SK-N-SH (cell line): ENCODE data around the gene KIF1A. TPM values are rescaled to one million over a fixed set of nuclear protein-coding genes. Genes with fewer than 3 reads are reported as not detected.

Experiments used
- CTCF ChIA-PET: fragments of 300-600, 350-600 bp; formaldehyde crosslinking; extraction: SDS; loops from one replicate; lab custom pipeline; 2021; lab: Yijun Ruan, JAX
- POLR2A ChIA-PET: fragments of 350-600 bp; sonication (Branson Sonifier 250); formaldehyde crosslinking; extraction: SDS; loops from one replicate; lab custom pipeline; 2020; ENCODE audit warnings: antibody characterized with exemption, inconsistent platforms; lab: Yijun Ruan, JAX
- DNase-seq: peaks from one replicate; pipeline ENCODE4 v3.0.0; 2012
- H2AFZ ChIP-seq: fragments of 200-600 bp; sonication (generic); 2 replicates; pipeline ENCODE4 v1.8.1; 2016; ENCODE audit warnings: antibody characterized with exemption, mild to moderate bottlenecking, low read depth
- H3F3A ChIP-seq: fragments of 200-600 bp; sonication (generic); replicated peaks from 2 replicates; pipeline ENCODE3; 2016; ENCODE audit warnings: antibody characterized with exemption, mild to moderate bottlenecking; ENCODE audit not compliant: insufficient read depth
- H3K27ac ChIP-seq, 2 experiments: fragments of 200-500 bp in 1 of 2; fragments of 200-600 bp in 1 of 2; sonication (Bioruptor generic) in 1 of 2; sonication (generic), shearing (Covaris generic) in 1 of 2; 2 replicates each; pipeline versions ENCODE4 v1.5.1 to v1.6.1; 2014 to 2016; ENCODE audit warnings: low read depth in 2 of 2, inconsistent platforms in 1 of 2, low read length in 1 of 2, mild to moderate bottlenecking in 1 of 2, mixed read lengths in 1 of 2
- H3K27me3 ChIP-seq: fragments of 200-600 bp; sonication (generic), shearing (Covaris generic); 2 replicates; pipeline ENCODE4 v1.6.1; 2016; ENCODE audit warnings: mixed run types; ENCODE audit not compliant: insufficient read depth
- H3K36me3 ChIP-seq, 2 experiments: fragments of 200-500 bp in 1 of 2; fragments of 200-600 bp in 1 of 2; sonication (Bioruptor generic) in 1 of 2; sonication (generic) in 1 of 2; replicated peaks in 1 of 2; 2 replicates each; pipeline versions ENCODE3 to v1.5.1; 2014 to 2016; ENCODE audit warnings: low read length in 1 of 2, mild to moderate bottlenecking in 1 of 2; ENCODE audit not compliant: insufficient read depth in 2 of 2, control insufficient read depth in 1 of 2
- H3K4me1 ChIP-seq, 2 experiments: fragments of 200-500 bp in 1 of 2; fragments of 200-600 bp in 1 of 2; sonication (Bioruptor generic) in 1 of 2; sonication (generic), shearing (Covaris generic) in 1 of 2; 2 replicates each; pipeline versions ENCODE4 v1.5.1 to v1.6.1; 2014 to 2016; ENCODE audit warnings: low read depth in 1 of 2, low read length in 1 of 2, mixed run types in 1 of 2; ENCODE audit not compliant: insufficient read depth in 2 of 2, control insufficient read depth in 1 of 2
- H3K4me2 ChIP-seq: fragments of 200-600 bp; sonication (generic), shearing (Covaris generic); 2 replicates; pipeline ENCODE4 v1.6.1; 2017; ENCODE audit warnings: mixed run types
- H3K4me3 ChIP-seq, 2 experiments: fragments of 200-500 bp in 1 of 2; fragments of 200-600 bp in 1 of 2; sonication (Bioruptor generic) in 1 of 2; sonication (generic), shearing (Covaris generic) in 1 of 2; 2 replicates each; pipeline versions ENCODE4 v1.5.1 to v1.8.1; 2014 to 2016; ENCODE audit warnings: low read depth in 2 of 2, inconsistent platforms in 1 of 2, low read length in 1 of 2, mild to moderate bottlenecking in 1 of 2, mixed read lengths in 1 of 2, moderate library complexity in 1 of 2
- H3K79me2 ChIP-seq: fragments of 200-600 bp; sonication (generic); 2 replicates; pipeline ENCODE4 v1.8.1; 2017; ENCODE audit warnings: mild to moderate bottlenecking; ENCODE audit not compliant: insufficient read depth
- H3K9ac ChIP-seq: fragments of 200-600 bp; sonication (generic); 2 replicates; pipeline ENCODE4 v1.6.1; 2017; ENCODE audit warnings: mixed run types
- H3K9me2 ChIP-seq: fragments of 200-600 bp; sonication (generic); 2 replicates; pipeline ENCODE4 v1.6.1; 2017; ENCODE audit warnings: mixed run types
- H3K9me3 ChIP-seq: fragments of 200-600 bp; sonication (generic); 2 replicates; pipeline ENCODE4 v1.6.1; 2017; ENCODE audit warnings: mixed run types, mild to moderate bottlenecking, moderate library complexity
- H4K20me1 ChIP-seq: fragments of 200-600 bp; sonication (generic); 2 replicates; pipeline ENCODE4 v1.6.1; 2017; ENCODE audit warnings: mild to moderate bottlenecking, mixed run types; ENCODE audit not compliant: insufficient read depth
- CHD2 ChIP-seq: fragments of 150-350 bp; IDR thresholded peaks from 2 replicates; pipeline ENCODE4 v1.6.1; 2018; ENCODE audit warnings: low read length; ENCODE audit not compliant: partially characterized antibody
- ELF1 ChIP-seq: IDR thresholded peaks from 2 replicates; pipeline ENCODE4 v1.4.0; 2012
- EP300 ChIP-seq, 2 experiments: IDR thresholded peaks; 2 replicates each; pipeline versions ENCODE4 v1.4.0 to v1.6.1; 2012; ENCODE audit warnings: borderline replicate concordance in 1 of 2, low read depth in 1 of 2, low read length in 1 of 2
- EZH2phosphoT487 ChIP-seq: fragments of 200-600 bp; sonication (generic); IDR thresholded peaks from 2 replicates; pipeline ENCODE4 v1.6.1; 2017; ENCODE audit warnings: low read depth, mixed run types, mild to moderate bottlenecking, antibody characterized with exemption, moderate library complexity, borderline replicate concordance
- FOSL2 ChIP-seq: IDR thresholded peaks from 2 replicates; pipeline ENCODE4 v1.4.0; 2012; ENCODE audit warnings: low read depth, mild to moderate bottlenecking, moderate library complexity, borderline replicate concordance
- FOXJ3 ChIP-seq: sonication (generic); formaldehyde crosslinking; IDR thresholded peaks from 2 replicates; pipeline ENCODE4 v1.5.1; 2020; ENCODE audit warnings: mild to moderate bottlenecking, missing genetic modification reagents
- GATA2 ChIP-seq: sonication (generic); formaldehyde crosslinking; IDR thresholded peaks from 2 replicates; pipeline ENCODE4 v1.5.0; 2020; ENCODE audit warnings: mild to moderate bottlenecking, missing genetic modification reagents
- JUND ChIP-seq: IDR thresholded peaks from 2 replicates; pipeline ENCODE4 v1.4.0; 2012
- MEF2A ChIP-seq: IDR thresholded peaks from 2 replicates; pipeline ENCODE4 v1.4.0; 2012; ENCODE audit warnings: low read depth, borderline replicate concordance
- NRF1 ChIP-seq: IDR thresholded peaks from 2 replicates; pipeline ENCODE4 v1.6.1; 2012; ENCODE audit warnings: low read depth, mild to moderate bottlenecking, low read length
- RAD21 ChIP-seq: IDR thresholded peaks from 2 replicates; pipeline ENCODE4 v1.6.1; 2012; ENCODE audit warnings: mild to moderate bottlenecking, low read length
- RFX5 ChIP-seq: IDR thresholded peaks from 2 replicates; pipeline ENCODE4 v1.6.1; 2012; ENCODE audit warnings: mild to moderate bottlenecking, improper control_type of control experiment, low read length
- SIN3A ChIP-seq: IDR thresholded peaks from 2 replicates; pipeline ENCODE4 v1.6.1; 2012; ENCODE audit warnings: low read depth, mild to moderate bottlenecking, low read length, moderate library complexity, borderline replicate concordance
- SMC3 ChIP-seq: IDR thresholded peaks from 2 replicates; pipeline ENCODE4 v1.6.1; 2012; ENCODE audit warnings: low read depth, low read length, improper control_type of control experiment
- TAF1 ChIP-seq: IDR thresholded peaks from 2 replicates; pipeline ENCODE4 v1.6.1; 2012; ENCODE audit warnings: low read depth, mild to moderate bottlenecking, low read length, moderate library complexity, borderline replicate concordance
- TCF12 ChIP-seq: IDR thresholded peaks from 2 replicates; pipeline ENCODE4 v1.4.0; 2012
- WGBS: methylation state at CpG from one replicate; pipeline ENCODE4 v1.1.6; 2017; ENCODE audit warnings: low lambda C conversion rate; 5-methylcytosine and 5-hydroxymethylcytosine counted together
- polyA plus RNA-seq, 3 experiments: library from polyadenylated mRNA; depleted of rRNA; stranded (reverse); fragments of >200 nt; gene quantifications; 2 replicates each; pipeline ENCODE4 v1.2.3, GENCODE V29; 2012
- TF ChIP-seq, protein P1 (sequence below): IDR thresholded peaks from 2 replicates; pipeline ENCODE4 v1.4.0; 2012; ENCODE audit warnings: low read depth, borderline replicate concordance
- TF ChIP-seq, protein P2 (sequence below): IDR thresholded peaks from 2 replicates; pipeline ENCODE4 v1.4.0; 2012; ENCODE audit warnings: low read depth
- TF ChIP-seq, protein P3 (sequence below): IDR thresholded peaks from 2 replicates; pipeline ENCODE4 v1.6.1; 2012; ENCODE audit warnings: mild to moderate bottlenecking, low read depth, low read length, moderate library complexity
- TF ChIP-seq, protein P4 (sequence below): fragments of 200-600 bp; sonication (generic); IDR thresholded peaks from 2 replicates; pipeline ENCODE4 v1.6.1; 2017; ENCODE audit warnings: antibody characterized with exemption, mild to moderate bottlenecking, moderate library complexity

Gene KIF1A
- polyA plus RNA-seq, 1 of the 3 experiments (the other 2 are of a cell fraction), result 0.21 TPM

DNA sequence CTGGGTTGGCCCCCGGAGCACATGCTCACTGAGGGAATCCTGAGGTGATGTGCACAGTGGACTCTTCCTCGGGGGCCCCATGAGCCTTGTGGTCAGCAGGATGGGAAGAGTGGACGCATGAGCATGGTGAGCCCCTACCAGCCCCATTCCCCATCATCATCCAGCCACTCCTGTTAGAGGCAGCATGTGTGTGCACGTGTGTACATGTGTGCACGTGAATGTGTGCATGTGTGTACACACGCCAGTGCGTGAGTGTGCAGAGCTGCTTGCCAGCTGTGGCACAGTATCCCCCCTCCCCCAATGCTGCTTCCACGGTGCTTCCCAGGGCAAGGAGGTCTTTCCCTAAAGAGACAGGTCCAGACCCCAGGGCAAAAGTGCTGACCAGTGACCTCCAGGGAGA lies 57.8 kb downstream of the KIF1A start:
- H3K4me3 ChIP-seq, result no peak overlapping the region
- TF ChIP-seq ELF1, result no peak
- no peak for TF ChIP-seq FOXJ3 (CRISPR knock-in tag)
- no peak for TF ChIP-seq RAD21
- TF ChIP-seq RFX5, result no peak
- TF ChIP-seq CHD2, result no peak
- TF ChIP-seq EZH2phosphoT487, result no peak
- no peak for TF ChIP-seq FOSL2
- TF ChIP-seq, protein P1, sequence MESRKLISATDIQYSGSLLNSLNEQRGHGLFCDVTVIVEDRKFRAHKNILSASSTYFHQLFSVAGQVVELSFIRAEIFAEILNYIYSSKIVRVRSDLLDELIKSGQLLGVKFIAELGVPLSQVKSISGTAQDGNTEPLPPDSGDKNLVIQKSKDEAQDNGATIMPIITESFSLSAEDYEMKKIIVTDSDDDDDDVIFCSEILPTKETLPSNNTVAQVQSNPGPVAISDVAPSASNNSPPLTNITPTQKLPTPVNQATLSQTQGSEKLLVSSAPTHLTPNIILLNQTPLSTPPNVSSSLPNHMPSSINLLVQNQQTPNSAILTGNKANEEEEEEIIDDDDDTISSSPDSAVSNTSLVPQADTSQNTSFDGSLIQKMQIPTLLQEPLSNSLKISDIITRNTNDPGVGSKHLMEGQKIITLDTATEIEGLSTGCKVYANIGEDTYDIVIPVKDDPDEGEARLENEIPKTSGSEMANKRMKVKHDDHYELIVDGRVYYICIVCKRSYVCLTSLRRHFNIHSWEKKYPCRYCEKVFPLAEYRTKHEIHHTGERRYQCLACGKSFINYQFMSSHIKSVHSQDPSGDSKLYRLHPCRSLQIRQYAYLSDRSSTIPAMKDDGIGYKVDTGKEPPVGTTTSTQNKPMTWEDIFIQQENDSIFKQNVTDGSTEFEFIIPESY, result no peak
- TF ChIP-seq TAF1, result no peak
- TF ChIP-seq MEF2A, result no peak
- no peak for TF ChIP-seq TCF12
- no peak for TF ChIP-seq NRF1
- no peak for TF ChIP-seq SIN3A
- TF ChIP-seq, protein P2, sequence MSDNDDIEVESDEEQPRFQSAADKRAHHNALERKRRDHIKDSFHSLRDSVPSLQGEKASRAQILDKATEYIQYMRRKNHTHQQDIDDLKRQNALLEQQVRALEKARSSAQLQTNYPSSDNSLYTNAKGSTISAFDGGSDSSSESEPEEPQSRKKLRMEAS, result no peak
- ChIA-PET POLR2A (no interaction called here), CTCF (interaction anchor here (1.1 kb wide), 1 partner anchor 14 kb away, joined by 3 read pairs; no protein-coding TSS in a partner anchor)
- no peak overlapping the region for H3K9ac ChIP-seq
- no peaks in the 10 kb centered on the region for H3F3A ChIP-seq
- H3K36me3 ChIP-seq, result no peaks in the 10 kb centered on the region
- no peak overlapping the region for H2AFZ ChIP-seq
- H4K20me1 ChIP-seq, result no peaks in the 10 kb centered on the region
- H3K4me1 ChIP-seq, result no peaks in the 10 kb centered on the region; a peak in 1 of 4 replicates
- no peaks in the 10 kb centered on the region for H3K27me3 ChIP-seq
- H3K9me3 ChIP-seq, result no peaks in the 10 kb centered on the region
- 76% methylated on average over 5 of the region's 8 CpGs for WGBS
- no peak overlapping the region for H3K27ac ChIP-seq
- no peaks in the 10 kb centered on the region for H3K9me2 ChIP-seq
- DNase-seq, result no peak
- no peaks in the 10 kb centered on the region for H3K79me2 ChIP-seq
- H3K4me2 ChIP-seq, result no peak overlapping the region

DNA sequence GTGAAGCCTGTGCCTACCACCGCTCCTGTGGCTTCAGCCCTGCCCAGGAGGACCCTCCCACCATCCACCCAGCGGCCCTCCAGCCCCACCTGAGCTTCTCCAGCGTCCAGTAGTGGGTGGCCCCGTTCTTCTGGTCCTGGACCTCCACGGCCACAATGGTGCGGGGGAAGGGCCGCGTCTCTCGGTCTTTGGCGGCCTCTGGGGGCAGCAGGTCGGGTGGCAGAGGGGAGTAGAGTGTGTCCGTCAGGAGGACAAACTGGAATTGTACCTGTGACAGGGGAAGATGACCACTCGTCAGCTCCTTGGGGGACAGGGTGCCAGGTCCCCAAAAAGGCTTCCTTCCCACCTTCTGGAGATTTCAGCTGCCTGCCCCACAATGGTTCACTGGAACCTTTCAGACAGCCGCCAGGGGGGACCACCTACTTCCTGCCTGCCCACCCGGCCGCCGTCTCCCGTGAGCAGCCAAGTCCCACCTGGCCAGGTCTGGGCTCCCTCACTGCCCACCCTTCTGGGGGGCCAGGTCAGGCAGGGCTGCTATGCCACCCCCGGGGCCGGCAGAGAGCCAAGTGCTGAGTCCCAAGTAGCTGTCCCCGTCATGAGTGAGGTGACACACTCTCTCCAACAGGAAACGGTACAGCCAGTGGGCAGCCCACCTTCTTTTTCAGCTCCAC lies 59.3 kb downstream of the KIF1A start:
- no peak overlapping the region for H3K4me3 ChIP-seq
- H3K4me2 ChIP-seq, result no peak overlapping the region
- H3K9ac ChIP-seq, result no peak overlapping the region
- WGBS, result 72% methylated on average over 19 of the region's 22 CpGs
- no peaks in the 10 kb centered on the region for H3K9me3 ChIP-seq
- ChIA-PET CTCF (interaction anchor here (0.8 to 1.7 kb wide), 3 partner anchors 13 to 157 kb away, joined by 3 to 5 read pairs (median 3); no protein-coding TSS in a partner anchor), POLR2A (interaction anchor here (0.5 kb wide), 1 partner anchor 138 kb away, joined by 4 read pairs; no protein-coding TSS in a partner anchor)
- no peaks in the 10 kb centered on the region for H4K20me1 ChIP-seq
- H3K27me3 ChIP-seq, result no peaks in the 10 kb centered on the region
- no peaks in the 10 kb centered on the region; a peak in 1 of 4 replicates for H3K4me1 ChIP-seq
- H3K36me3 ChIP-seq, result no peaks in the 10 kb centered on the region
- no peaks in the 10 kb centered on the region for H3K9me2 ChIP-seq
- H3K79me2 ChIP-seq, result no peaks in the 10 kb centered on the region
- TF ChIP-seq EP300 (IDR thresholded peaks at IDR 0.05; ENCODE audit: borderline replicate concordance in 1 of 2, low read depth in 1 of 2, low read length in 1 of 2) (no peak), JUND (no peak), FOSL2 (no peak), EZH2phosphoT487 (no peak), SMC3 (no peak), GATA2 (CRISPR knock-in tag) (no peak)
- TF ChIP-seq, protein P3, sequence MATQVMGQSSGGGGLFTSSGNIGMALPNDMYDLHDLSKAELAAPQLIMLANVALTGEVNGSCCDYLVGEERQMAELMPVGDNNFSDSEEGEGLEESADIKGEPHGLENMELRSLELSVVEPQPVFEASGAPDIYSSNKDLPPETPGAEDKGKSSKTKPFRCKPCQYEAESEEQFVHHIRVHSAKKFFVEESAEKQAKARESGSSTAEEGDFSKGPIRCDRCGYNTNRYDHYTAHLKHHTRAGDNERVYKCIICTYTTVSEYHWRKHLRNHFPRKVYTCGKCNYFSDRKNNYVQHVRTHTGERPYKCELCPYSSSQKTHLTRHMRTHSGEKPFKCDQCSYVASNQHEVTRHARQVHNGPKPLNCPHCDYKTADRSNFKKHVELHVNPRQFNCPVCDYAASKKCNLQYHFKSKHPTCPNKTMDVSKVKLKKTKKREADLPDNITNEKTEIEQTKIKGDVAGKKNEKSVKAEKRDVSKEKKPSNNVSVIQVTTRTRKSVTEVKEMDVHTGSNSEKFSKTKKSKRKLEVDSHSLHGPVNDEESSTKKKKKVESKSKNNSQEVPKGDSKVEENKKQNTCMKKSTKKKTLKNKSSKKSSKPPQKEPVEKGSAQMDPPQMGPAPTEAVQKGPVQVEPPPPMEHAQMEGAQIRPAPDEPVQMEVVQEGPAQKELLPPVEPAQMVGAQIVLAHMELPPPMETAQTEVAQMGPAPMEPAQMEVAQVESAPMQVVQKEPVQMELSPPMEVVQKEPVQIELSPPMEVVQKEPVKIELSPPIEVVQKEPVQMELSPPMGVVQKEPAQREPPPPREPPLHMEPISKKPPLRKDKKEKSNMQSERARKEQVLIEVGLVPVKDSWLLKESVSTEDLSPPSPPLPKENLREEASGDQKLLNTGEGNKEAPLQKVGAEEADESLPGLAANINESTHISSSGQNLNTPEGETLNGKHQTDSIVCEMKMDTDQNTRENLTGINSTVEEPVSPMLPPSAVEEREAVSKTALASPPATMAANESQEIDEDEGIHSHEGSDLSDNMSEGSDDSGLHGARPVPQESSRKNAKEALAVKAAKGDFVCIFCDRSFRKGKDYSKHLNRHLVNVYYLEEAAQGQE, result no peak
- TF ChIP-seq, protein P4, sequence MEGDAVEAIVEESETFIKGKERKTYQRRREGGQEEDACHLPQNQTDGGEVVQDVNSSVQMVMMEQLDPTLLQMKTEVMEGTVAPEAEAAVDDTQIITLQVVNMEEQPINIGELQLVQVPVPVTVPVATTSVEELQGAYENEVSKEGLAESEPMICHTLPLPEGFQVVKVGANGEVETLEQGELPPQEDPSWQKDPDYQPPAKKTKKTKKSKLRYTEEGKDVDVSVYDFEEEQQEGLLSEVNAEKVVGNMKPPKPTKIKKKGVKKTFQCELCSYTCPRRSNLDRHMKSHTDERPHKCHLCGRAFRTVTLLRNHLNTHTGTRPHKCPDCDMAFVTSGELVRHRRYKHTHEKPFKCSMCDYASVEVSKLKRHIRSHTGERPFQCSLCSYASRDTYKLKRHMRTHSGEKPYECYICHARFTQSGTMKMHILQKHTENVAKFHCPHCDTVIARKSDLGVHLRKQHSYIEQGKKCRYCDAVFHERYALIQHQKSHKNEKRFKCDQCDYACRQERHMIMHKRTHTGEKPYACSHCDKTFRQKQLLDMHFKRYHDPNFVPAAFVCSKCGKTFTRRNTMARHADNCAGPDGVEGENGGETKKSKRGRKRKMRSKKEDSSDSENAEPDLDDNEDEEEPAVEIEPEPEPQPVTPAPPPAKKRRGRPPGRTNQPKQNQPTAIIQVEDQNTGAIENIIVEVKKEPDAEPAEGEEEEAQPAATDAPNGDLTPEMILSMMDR, result no peak
- TF ChIP-seq, protein P2, result no peak
- TF ChIP-seq, all 33 proteins: peak for 0
- H3F3A ChIP-seq, result no peaks in the 10 kb centered on the region
- no peak for DNase-seq
- H2AFZ ChIP-seq, result no peak overlapping the region
- no peak overlapping the region for H3K27ac ChIP-seq
